OCI-LY3 (cell line): ENCODE measurements around the gene PLEKHA7.

Experiments
- EZH2phosphoT487 ChIP-seq: fragments of 200-600 bp; shearing (Covaris generic); IDR thresholded peaks from 2 replicates; pipeline ENCODE4 v1.6.1; 2018; ENCODE audit warnings: antibody characterized with exemption, mixed run types, low read depth
- TF ChIP-seq, protein P1 (sequence below): fragments of 200-600, 300-600 bp; sonication (generic); IDR thresholded peaks from 2 replicates; pipeline ENCODE4 v1.5.1; 2014; ENCODE audit warnings: antibody characterized with exemption, low read length, low read depth

DNA sequence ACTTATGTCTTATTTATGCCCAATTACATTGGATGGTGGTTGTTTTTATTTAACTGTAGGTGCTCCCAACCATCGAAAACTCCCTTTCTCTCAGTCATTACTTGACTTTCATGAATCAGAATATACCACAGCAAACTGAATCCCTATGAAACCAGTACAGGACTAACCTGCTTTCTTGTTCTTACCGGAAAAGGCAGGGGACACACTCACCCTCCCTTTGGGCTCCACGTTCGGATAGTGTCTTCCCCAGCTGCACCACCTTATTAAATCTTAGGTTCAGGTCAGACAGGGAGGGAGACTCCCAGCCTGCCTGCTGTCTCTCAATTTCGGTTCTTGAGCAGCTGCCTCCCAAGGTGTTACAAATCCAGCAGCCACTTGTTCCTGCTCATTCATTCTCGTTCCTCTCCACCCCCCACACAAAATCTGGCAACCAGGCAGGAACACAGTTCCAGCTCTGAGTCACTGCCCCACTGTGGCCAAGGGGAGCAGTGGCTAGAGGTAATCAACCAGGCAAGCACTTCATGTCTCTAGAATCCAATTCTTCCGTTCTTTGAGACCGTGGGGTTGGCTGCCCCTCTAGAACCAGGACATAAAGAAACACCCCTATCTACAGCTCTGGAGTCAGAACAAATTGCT lies 133.0 kb downstream of the PLEKHA7 start:
- TF ChIP-seq, protein P1, sequence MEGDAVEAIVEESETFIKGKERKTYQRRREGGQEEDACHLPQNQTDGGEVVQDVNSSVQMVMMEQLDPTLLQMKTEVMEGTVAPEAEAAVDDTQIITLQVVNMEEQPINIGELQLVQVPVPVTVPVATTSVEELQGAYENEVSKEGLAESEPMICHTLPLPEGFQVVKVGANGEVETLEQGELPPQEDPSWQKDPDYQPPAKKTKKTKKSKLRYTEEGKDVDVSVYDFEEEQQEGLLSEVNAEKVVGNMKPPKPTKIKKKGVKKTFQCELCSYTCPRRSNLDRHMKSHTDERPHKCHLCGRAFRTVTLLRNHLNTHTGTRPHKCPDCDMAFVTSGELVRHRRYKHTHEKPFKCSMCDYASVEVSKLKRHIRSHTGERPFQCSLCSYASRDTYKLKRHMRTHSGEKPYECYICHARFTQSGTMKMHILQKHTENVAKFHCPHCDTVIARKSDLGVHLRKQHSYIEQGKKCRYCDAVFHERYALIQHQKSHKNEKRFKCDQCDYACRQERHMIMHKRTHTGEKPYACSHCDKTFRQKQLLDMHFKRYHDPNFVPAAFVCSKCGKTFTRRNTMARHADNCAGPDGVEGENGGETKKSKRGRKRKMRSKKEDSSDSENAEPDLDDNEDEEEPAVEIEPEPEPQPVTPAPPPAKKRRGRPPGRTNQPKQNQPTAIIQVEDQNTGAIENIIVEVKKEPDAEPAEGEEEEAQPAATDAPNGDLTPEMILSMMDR, result no peak
- no peak for TF ChIP-seq EZH2phosphoT487
